ENCODE results near the gene LGALS16.
"Not testable (repeated sequence)": the region's sequence is repeated elsewhere in the genome, so short reads cannot be mapped to it uniquely, and the experiment has no call there.

The LGALS16 gene

DNA sequence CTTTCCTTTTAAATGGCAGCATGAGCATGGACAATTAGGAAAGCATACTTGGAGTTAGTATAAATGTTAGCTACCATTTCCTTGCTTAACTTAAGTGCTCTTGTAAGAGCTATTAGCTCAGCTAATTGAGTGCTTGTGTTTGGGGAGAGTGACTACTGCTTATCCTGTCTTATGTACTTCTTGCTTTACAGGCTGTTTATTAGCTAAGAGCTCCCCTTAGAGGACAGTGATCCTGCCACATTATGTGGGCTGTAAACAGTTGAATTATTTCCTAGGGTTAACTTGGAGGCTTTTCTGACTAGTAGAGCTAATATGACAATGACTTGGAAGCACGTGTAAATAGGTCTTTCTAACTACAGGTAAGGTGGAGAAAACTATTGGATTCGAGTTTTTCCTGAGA, 28.1 kb upstream of the LGALS16 start:
- TF ChIP-seq, protein P1, sequence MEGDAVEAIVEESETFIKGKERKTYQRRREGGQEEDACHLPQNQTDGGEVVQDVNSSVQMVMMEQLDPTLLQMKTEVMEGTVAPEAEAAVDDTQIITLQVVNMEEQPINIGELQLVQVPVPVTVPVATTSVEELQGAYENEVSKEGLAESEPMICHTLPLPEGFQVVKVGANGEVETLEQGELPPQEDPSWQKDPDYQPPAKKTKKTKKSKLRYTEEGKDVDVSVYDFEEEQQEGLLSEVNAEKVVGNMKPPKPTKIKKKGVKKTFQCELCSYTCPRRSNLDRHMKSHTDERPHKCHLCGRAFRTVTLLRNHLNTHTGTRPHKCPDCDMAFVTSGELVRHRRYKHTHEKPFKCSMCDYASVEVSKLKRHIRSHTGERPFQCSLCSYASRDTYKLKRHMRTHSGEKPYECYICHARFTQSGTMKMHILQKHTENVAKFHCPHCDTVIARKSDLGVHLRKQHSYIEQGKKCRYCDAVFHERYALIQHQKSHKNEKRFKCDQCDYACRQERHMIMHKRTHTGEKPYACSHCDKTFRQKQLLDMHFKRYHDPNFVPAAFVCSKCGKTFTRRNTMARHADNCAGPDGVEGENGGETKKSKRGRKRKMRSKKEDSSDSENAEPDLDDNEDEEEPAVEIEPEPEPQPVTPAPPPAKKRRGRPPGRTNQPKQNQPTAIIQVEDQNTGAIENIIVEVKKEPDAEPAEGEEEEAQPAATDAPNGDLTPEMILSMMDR (IDR thresholded peaks at IDR 0.05; ENCODE audit: insufficient read depth, low read length, poor library complexity, severe bottlenecking), result peak; percentile 35
- not testable (repeated sequence) for H3K4me3 ChIP-seq (replicated peaks; ENCODE audit: low read depth, low read length); DNase-seq (ENCODE audit: extremely low read depth, insufficient read length); H3K27me3 ChIP-seq (replicated peaks; ENCODE audit: control insufficient read depth, insufficient read depth, low read length); H3K36me3 ChIP-seq (ENCODE audit: control insufficient read depth, insufficient read depth, low read length)

DNA sequence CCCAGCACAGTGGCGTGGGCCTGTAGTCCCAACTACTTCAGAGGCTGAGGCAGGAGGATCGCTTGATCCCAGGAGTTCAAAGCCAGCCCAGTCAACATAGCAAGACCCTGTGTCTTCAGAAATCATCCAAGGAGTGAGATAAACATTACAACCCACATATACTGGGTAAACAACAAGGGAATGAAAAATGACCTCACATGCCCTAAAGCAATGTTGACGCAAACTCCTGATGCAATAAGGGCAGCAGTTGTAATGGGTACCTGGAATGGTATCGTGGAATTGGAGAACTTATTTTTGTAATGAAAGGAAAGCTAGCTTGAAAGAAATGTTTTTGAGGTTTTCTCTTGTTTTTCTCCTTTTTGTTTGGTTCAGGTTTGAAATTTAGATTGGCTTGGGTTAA, 24.5 kb upstream of the LGALS16 start:
- H3K4me3 ChIP-seq (replicated peaks; ENCODE audit: low read depth, low read length), result no peak overlapping the region
- DNase-seq (ENCODE audit: extremely low read depth, insufficient read length), result no peak
- TF ChIP-seq, protein P1 (IDR thresholded peaks at IDR 0.05; ENCODE audit: insufficient read depth, low read length, poor library complexity, severe bottlenecking), result no peak

DNA sequence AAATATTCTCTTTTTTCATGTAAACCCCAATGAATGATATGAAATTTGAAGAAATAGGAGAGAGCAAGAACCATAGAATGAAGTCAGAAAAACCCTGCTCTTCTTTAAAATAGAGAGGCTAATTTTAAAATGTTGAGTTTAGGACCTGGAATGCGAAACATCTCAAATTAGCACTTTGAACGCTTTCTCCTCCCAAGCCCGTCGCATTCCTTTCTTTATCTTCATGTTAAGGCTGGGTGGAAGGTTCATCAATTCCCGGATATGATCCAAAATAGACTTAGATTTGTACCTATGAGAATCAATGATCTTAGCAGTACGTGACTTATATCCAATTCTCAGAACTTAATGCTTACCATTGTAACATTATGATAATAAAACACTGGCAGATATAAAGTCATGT, 24.1 kb upstream of the LGALS16 start:
- TF ChIP-seq, protein P1 (IDR thresholded peaks at IDR 0.05; ENCODE audit: insufficient read depth, low read length, poor library complexity, severe bottlenecking), result no peak
- DNase-seq (ENCODE audit: extremely low read depth, insufficient read length), result no peak
- no peak overlapping the region for H3K4me3 ChIP-seq (replicated peaks; ENCODE audit: low read depth, low read length)
- no peaks in the 10 kb centered on the region for H3K27me3 ChIP-seq (replicated peaks; ENCODE audit: control insufficient read depth, insufficient read depth, low read length)
- H3K36me3 ChIP-seq (ENCODE audit: control insufficient read depth, insufficient read depth, low read length), result no peaks in the 10 kb centered on the region

More for the DNA sequence above, 24.5 kb upstream of the LGALS16 start:
- Histone ChIP-seq H3K27me3 (replicated peaks; ENCODE audit: control insufficient read depth, insufficient read depth, low read length) (no peaks in the 10 kb centered on the region), H3K36me3 (ENCODE audit: control insufficient read depth, insufficient read depth, low read length) (no peaks in the 10 kb centered on the region)

DNA sequence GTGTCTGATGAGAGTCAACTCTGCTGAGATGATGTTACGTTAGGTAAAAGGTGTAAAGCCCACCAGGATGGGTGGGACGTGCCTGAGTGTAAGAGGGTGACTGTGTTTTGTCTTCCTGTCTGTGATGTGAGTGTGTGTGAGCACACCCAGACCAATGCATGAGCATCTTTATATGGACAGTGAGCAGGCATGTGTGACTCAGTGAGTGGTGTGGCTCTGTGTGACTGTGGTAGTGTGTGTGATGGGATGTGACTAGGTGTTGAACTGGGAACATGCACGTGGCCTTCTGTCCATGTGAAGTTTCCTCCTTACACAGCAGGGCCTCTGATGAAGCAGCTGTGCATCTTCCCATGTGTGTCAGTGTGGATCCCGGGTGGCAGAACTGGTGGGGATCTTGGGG, 17.8 kb upstream of the LGALS16 start:
- DNase-seq (ENCODE audit: extremely low read depth, insufficient read length), result no peak
- no peaks in the 10 kb centered on the region; the same call in none of the 2 replicates for H3K27me3 ChIP-seq (replicated peaks; ENCODE audit: control insufficient read depth, insufficient read depth, low read length)
- TF ChIP-seq, protein P1 (IDR thresholded peaks at IDR 0.05; ENCODE audit: insufficient read depth, low read length, poor library complexity, severe bottlenecking), result no peak
- H3K36me3 ChIP-seq (ENCODE audit: control insufficient read depth, insufficient read depth, low read length), result no peaks in the 10 kb centered on the region
- H3K4me3 ChIP-seq (replicated peaks; ENCODE audit: low read depth, low read length), result no peak overlapping the region

DNA sequence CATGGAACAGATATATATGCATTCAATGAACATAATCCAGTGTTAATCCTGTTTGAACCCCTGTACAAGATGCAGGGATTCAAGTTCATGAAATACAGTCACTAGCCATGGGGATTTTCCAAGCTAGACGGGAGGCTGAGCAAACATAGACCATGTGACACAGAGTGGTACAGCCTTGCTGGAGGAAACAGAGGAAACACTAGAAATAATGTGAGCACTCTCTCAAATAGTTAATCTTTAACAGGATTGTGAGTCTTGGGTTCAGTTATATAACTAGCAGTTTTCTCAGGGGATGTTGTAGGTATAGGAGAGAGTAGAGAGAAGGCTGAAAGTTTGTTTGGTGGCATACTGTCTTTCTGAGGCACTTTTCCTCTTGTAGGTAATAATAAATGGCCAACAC, 13.9 kb upstream of the LGALS16 start:
- no peak for DNase-seq (ENCODE audit: extremely low read depth, insufficient read length)
- no peaks in the 10 kb centered on the region for H3K36me3 ChIP-seq (ENCODE audit: control insufficient read depth, insufficient read depth, low read length)
- TF ChIP-seq, protein P1 (IDR thresholded peaks at IDR 0.05; ENCODE audit: insufficient read depth, low read length, poor library complexity, severe bottlenecking), result no peak
- no peaks in the 10 kb centered on the region; the same call in none of the 2 replicates for H3K27me3 ChIP-seq (replicated peaks; ENCODE audit: control insufficient read depth, insufficient read depth, low read length)
- H3K4me3 ChIP-seq (replicated peaks; ENCODE audit: low read depth, low read length), result no peak overlapping the region

GRCh38 chr19:39643591-39643990, 12.1 kb upstream of the LGALS16 start:
- TF ChIP-seq, protein P1 (IDR thresholded peaks at IDR 0.05; ENCODE audit: insufficient read depth, low read length, poor library complexity, severe bottlenecking), result no peak
- DNase-seq (ENCODE audit: extremely low read depth, insufficient read length), result no peak
- Histone ChIP-seq H3K36me3 (ENCODE audit: control insufficient read depth, insufficient read depth, low read length) (no peaks in the 10 kb centered on the region), H3K27me3 (replicated peaks; ENCODE audit: control insufficient read depth, insufficient read depth, low read length) (no peaks in the 10 kb centered on the region; the same call in 1 of the 2 replicates), H3K4me3 (replicated peaks; ENCODE audit: low read depth, low read length) (no peak overlapping the region)
